KMS-11 (cell line): Measurements from ENCODE around the gene ITGA2B.
"Not testable (repeated sequence)": the region's sequence is repeated elsewhere in the genome, so short reads cannot be mapped to it uniquely, and the experiment has no call there.

Experiments used
- H2AFZ ChIP-seq: fragments of 200-600 bp; sonication (generic); 2 replicates; pipeline ENCODE4 v1.6.1; 2016; ENCODE audit warnings: antibody characterized with exemption, mixed run types, low read depth
- H3K27ac ChIP-seq: fragments of 200-600 bp; sonication (generic); 2 replicates; pipeline ENCODE4 v1.6.1; 2016; ENCODE audit warnings: mild to moderate bottlenecking, mixed run types
- H3K27me3 ChIP-seq: fragments of 200-600 bp; sonication (generic); 2 replicates; pipeline ENCODE4 v1.6.1; 2017; ENCODE audit warnings: mild to moderate bottlenecking, low read depth, mixed run types, moderate library complexity; ENCODE audit not compliant: insufficient read depth
- H3K36me3 ChIP-seq: fragments of 200-600 bp; sonication (generic); 2 replicates; pipeline ENCODE4 v1.6.1; 2017; ENCODE audit warnings: mild to moderate bottlenecking, mixed run types; ENCODE audit not compliant: insufficient read depth
- H3K4me1 ChIP-seq: fragments of 200-600 bp; sonication (generic); 2 replicates; pipeline ENCODE4 v1.6.1; 2016; ENCODE audit warnings: mild to moderate bottlenecking, low read depth, mixed run types; ENCODE audit not compliant: poor library complexity, severe bottlenecking
- H3K4me2 ChIP-seq: fragments of 200-600 bp; sonication (generic); 2 replicates; pipeline ENCODE4 v1.7.0; 2016; ENCODE audit warnings: mild to moderate bottlenecking, mixed run types
- H3K4me3 ChIP-seq: fragments of 200-600 bp; sonication (generic); IDR thresholded peaks from 2 replicates; pipeline ENCODE4 v1.6.1; 2017; ENCODE audit warnings: low read depth, low read length, mixed read lengths; ENCODE audit not compliant: insufficient read depth
- H3K79me2 ChIP-seq: fragments of 200-600 bp; sonication (generic); 2 replicates; pipeline ENCODE4 v1.6.1; 2016; ENCODE audit warnings: low read depth, mixed run types; ENCODE audit not compliant: insufficient read depth
- H3K9ac ChIP-seq: fragments of 200-600 bp; sonication (generic); 2 replicates; pipeline ENCODE4 v1.6.1; 2016; ENCODE audit warnings: mild to moderate bottlenecking, mixed run types
- H4K20me1 ChIP-seq: fragments of 200-600 bp; sonication (generic); 2 replicates; pipeline ENCODE4 v1.6.1; 2016; ENCODE audit warnings: mild to moderate bottlenecking, mixed run types; ENCODE audit not compliant: insufficient read depth
- CTCF ChIP-seq: fragments of 200-600 bp; sonication (generic); conservative IDR thresholded peaks from 2 replicates; pipeline ENCODE4 v1.6.1; 2017; ENCODE audit warnings: low read depth, mild to moderate bottlenecking, antibody characterized with exemption, low read length, moderate library complexity, mixed read lengths

Gene ITGA2B

GRCh38 chr17:44348988-44349364 lies 40.5 kb downstream of the ITGA2B start:
- no peaks in the 10 kb centered on the region for H3K36me3 ChIP-seq
- no peak overlapping the region for H3K27ac ChIP-seq
- no peak overlapping the region for H3K4me3 ChIP-seq
- no peaks in the 10 kb centered on the region for H4K20me1 ChIP-seq
- no peaks in the 10 kb centered on the region for H3K79me2 ChIP-seq
- no peaks in the 10 kb centered on the region for H3K27me3 ChIP-seq
- no peak for TF ChIP-seq CTCF
- H3K4me1 ChIP-seq = peaks cover 22% of the 10 kb centered on the region
- no peak overlapping the region for H3K9ac ChIP-seq
- no peak overlapping the region for H2AFZ ChIP-seq
- H3K4me2 ChIP-seq = no peak overlapping the region

GRCh38 chr17:44348234-44348987 lies 41.0 kb downstream of the ITGA2B start:
- no peak overlapping the region; the same call in 1 of the 2 replicates for H3K27ac ChIP-seq
- peaks cover 22% of the 10 kb centered on the region for H3K4me1 ChIP-seq
- no peaks in the 10 kb centered on the region; the same call in 1 of the 2 replicates for H3K27me3 ChIP-seq
- no peak overlapping the region for H3K9ac ChIP-seq
- H2AFZ ChIP-seq = no peak overlapping the region
- no peaks in the 10 kb centered on the region for H4K20me1 ChIP-seq
- H3K4me2 ChIP-seq = no peak overlapping the region; the same call in 1 of the 2 replicates
- no peaks in the 10 kb centered on the region for H3K36me3 ChIP-seq
- H3K79me2 ChIP-seq = no peaks in the 10 kb centered on the region
- no peak for TF ChIP-seq CTCF
- no peak overlapping the region for H3K4me3 ChIP-seq

- H3K4me3 ChIP-seq, H3K27me3 ChIP-seq, H3K9ac ChIP-seq, H3K4me2 ChIP-seq, H2AFZ ChIP-seq, H3K79me2 ChIP-seq, H4K20me1 ChIP-seq, H3K27ac ChIP-seq, H3K36me3 ChIP-seq: not testable (repeated sequence)
- peaks cover 22% of the 10 kb centered on the region for H3K4me1 ChIP-seq
Observed at GRCh38 chr17:44347206-44348055, 42.0 kb downstream of the ITGA2B start.

- Histone ChIP-seq H3K4me3 (no peak overlapping the region), H3K27me3 (peaks cover 3% of the 10 kb centered on the region; the same call in 1 of the 2 replicates), H3K4me2 (peak overlapping the region; percentile 91), H3K36me3 (no peaks in the 10 kb centered on the region), H2AFZ (peak overlapping the region; percentile 88; the same call in 1 of the 2 replicates), H3K9ac (no peak overlapping the region), H3K79me2 (no peaks in the 10 kb centered on the region), H3K27ac (no peak overlapping the region), H4K20me1 (no peaks in the 10 kb centered on the region), H3K4me1 (peaks cover 22% of the 10 kb centered on the region)
- TF ChIP-seq CTCF = no peak; the same call in 1 of the 2 replicates
Observed at GRCh38 chr17:44346064-44346844, 43.2 kb downstream of the ITGA2B start.
